Measurements from ENCODE around the gene SLC1A7. TPM values are rescaled to one million over a fixed set of nuclear protein-coding genes. Genes with fewer than 3 reads are reported as not detected.
A peak's percentile ranks its signal among the peaks of the same experiment; 100 is the strongest.

The SLC1A7 gene
- total RNA-seq, 2 experiments from 2014 or later, result not detected

DNA sequence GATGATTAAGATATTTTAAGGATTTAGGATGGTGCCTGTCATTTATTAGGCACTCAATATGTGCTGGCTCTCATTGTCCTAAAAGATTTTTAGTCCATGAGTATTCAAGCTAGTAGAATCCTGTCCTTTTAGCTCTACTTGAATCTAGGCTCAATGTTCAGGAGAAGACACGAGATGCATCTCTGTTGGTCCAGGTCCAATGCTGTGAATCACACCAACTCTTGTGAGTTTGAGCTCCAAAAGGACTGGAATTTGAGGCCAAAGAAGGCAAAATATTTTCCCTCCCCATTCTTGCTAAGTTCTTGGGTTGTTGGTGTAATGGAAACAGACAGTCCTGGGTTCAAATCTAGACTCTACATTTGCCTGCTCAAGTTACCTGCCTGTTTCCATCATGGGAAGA lies 81.9 kb downstream of the SLC1A7 start:
- DNase-seq, result no peak
- intact Hi-C loops (cut with DNase I, micrococcal nuclease), result loop anchor here in 1 of 2 experiments (10.0 kb wide), 1 partner anchor 124 kb away; no protein-coding TSS in a partner anchor
- ChIA-PET POLR2A (interaction anchor here (0.8 kb wide), 1 partner anchor 46 kb away, joined by 3 read pairs; no protein-coding TSS in a partner anchor), CTCF (interaction anchor here (0.6 kb wide), 1 partner anchor 95 kb away, joined by 4 read pairs; no protein-coding TSS in a partner anchor)
- H3K27ac Mint-ChIP-seq, result no peak overlapping the region
- H3K4me1 Mint-ChIP-seq, result peaks cover 4% of the 10 kb centered on the region
- ATAC-seq, result no peak
- H3K27me3 Mint-ChIP-seq, result peaks cover 33% of the 10 kb centered on the region
- H3K4me3 Mint-ChIP-seq, result no peak overlapping the region
- H3K9me3 Mint-ChIP-seq (ENCODE audit: low read depth), result no peaks in the 10 kb centered on the region
- no peaks in the 10 kb centered on the region for H3K36me3 Mint-ChIP-seq (ENCODE audit: low read depth)

DNA sequence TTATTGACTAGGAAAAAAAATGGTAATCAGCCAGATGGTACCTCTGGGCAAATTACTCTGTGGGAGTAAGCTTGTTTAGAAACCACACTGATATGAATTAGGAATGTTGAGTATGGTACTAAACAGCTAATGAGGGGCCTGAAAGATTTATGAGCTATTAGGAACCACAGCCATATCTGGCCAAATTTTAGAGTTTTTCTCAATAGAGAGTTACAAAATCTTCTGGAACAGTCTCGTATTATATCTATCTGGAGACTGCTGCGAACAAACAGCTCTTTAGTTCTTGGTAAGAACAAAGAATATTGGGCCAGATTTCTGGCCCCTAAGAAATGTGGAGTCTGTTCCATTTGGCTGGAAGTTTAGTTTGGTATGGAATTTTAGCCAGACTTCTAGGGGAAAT lies 85.3 kb downstream of the SLC1A7 start:
- Mint-ChIP-seq H3K36me3 (ENCODE audit: low read depth) (peaks cover 11% of the 10 kb centered on the region), H3K4me1 (no peaks in the 10 kb centered on the region), H3K4me3 (no peak overlapping the region), H3K27me3 (peaks cover 16% of the 10 kb centered on the region), H3K9me3 (ENCODE audit: low read depth) (no peaks in the 10 kb centered on the region), H3K27ac (no peak overlapping the region)
- ChIA-PET POLR2A (no interaction called here), CTCF (interaction anchor here (0.6 to 0.7 kb wide), 2 partner anchors 445 to 1406 kb away, joined by 3 read pairs; no protein-coding TSS in a partner anchor)
- no peak for DNase-seq
- intact Hi-C loops (cut with DNase I, micrococcal nuclease), result no loop called here
- no peak for ATAC-seq

DNA sequence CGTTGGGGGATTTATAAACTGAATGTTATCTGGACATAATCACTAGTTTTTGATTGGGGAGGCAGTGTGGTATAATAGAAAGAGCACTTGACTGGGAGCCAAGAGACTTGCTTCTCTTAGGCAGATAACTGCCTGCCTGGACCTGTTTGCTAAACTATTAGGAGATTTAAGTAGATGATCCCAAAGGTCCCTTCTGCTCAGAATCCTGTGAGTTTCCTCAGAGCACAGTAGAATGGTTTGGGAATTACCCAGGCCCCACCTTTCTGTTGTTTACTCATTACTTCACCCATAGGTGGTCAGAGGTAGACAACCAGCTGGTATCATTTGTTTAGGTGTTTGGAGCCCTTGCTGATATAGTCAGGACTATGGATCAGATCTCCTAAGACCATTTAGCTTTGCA lies 90.8 kb downstream of the SLC1A7 start:
- POLR2A ChIA-PET, result no interaction called here
- intact Hi-C loops (cut with DNase I, micrococcal nuclease), result no loop called here
- H3K36me3 Mint-ChIP-seq (ENCODE audit: low read depth), result peaks cover 25% of the 10 kb centered on the region
- CTCF ChIA-PET, result interaction anchor here (1.0 kb wide), 1 partner anchor 37 kb away, joined by 3 read pairs; no protein-coding TSS in a partner anchor
- no peak for DNase-seq
- peaks cover 10% of the 10 kb centered on the region for H3K4me1 Mint-ChIP-seq
- no peak for ATAC-seq
- no peaks in the 10 kb centered on the region for H3K27me3 Mint-ChIP-seq
- no peak overlapping the region for H3K27ac Mint-ChIP-seq
- H3K4me3 Mint-ChIP-seq, result no peak overlapping the region
- H3K9me3 Mint-ChIP-seq (ENCODE audit: low read depth), result no peaks in the 10 kb centered on the region

DNA sequence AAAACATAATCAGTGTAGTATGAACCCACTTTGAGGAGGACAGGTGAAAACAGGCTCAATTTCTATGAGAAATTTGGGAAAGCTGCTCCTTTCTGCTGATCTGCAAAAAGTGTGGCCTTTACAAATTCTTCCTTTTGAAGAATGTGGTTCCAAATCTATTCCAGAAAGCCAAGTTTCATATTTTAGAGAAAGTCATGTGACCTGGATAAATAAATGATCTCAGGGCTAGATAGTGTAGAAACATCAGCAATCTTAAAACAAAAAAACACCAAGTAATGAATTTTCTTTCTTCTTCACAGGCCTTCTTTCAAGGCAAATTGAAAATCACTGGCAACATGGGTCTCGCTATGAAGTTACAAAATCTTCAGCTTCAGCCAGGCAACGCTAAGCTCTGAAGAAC lies 92.1 kb downstream of the SLC1A7 start:
- Mint-ChIP-seq H3K9me3 (ENCODE audit: low read depth) (no peaks in the 10 kb centered on the region), H3K36me3 (ENCODE audit: low read depth) (peaks cover 25% of the 10 kb centered on the region), H3K4me1 (peaks cover 10% of the 10 kb centered on the region), H3K27ac (no peak overlapping the region), H3K4me3 (no peak overlapping the region), H3K27me3 (no peaks in the 10 kb centered on the region)
- intact Hi-C loops (cut with DNase I, micrococcal nuclease), result no loop called here
- POLR2A ChIA-PET, result no interaction called here
- CTCF ChIA-PET, result interaction anchor here (1.4 kb wide), 1 partner anchor 132 kb away, joined by 3 read pairs; no protein-coding TSS in a partner anchor
- no peak for ATAC-seq
- no peak for DNase-seq

DNA sequence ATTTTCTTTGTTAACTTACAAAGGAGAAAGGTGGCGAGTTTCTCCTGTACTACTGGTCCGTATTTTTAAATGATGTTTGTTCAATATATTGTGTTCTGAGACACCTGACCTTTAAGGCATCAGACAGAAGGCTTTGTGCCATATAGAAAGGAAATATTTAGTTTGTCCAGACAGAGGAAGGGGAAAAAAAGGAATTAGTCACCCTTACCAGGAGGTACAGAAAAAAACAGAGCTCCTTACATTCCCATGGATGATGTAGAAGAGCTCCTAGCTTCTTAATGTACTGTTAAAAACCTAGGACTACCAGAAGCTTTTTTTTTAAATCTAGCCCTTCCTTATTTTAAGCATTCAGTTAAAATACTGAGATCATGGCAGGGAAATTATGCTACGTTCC lies 92.9 kb downstream of the SLC1A7 start:
- ATAC-seq (no peak), DNase-seq (no peak)
- H3K27ac Mint-ChIP-seq, result no peak overlapping the region
- H3K36me3 Mint-ChIP-seq (ENCODE audit: low read depth), result peaks cover 24% of the 10 kb centered on the region
- H3K27me3 Mint-ChIP-seq, result no peaks in the 10 kb centered on the region
- no peak overlapping the region for H3K4me3 Mint-ChIP-seq
- intact Hi-C loops (cut with DNase I, micrococcal nuclease), result no loop called here
- no peaks in the 10 kb centered on the region for H3K9me3 Mint-ChIP-seq (ENCODE audit: low read depth)
- H3K4me1 Mint-ChIP-seq, result peaks cover 10% of the 10 kb centered on the region
- POLR2A ChIA-PET, result no interaction called here
- CTCF ChIA-PET, result interaction anchor here (1.4 kb wide), 1 partner anchor 133 kb away, joined by 3 read pairs; no protein-coding TSS in a partner anchor

DNA sequence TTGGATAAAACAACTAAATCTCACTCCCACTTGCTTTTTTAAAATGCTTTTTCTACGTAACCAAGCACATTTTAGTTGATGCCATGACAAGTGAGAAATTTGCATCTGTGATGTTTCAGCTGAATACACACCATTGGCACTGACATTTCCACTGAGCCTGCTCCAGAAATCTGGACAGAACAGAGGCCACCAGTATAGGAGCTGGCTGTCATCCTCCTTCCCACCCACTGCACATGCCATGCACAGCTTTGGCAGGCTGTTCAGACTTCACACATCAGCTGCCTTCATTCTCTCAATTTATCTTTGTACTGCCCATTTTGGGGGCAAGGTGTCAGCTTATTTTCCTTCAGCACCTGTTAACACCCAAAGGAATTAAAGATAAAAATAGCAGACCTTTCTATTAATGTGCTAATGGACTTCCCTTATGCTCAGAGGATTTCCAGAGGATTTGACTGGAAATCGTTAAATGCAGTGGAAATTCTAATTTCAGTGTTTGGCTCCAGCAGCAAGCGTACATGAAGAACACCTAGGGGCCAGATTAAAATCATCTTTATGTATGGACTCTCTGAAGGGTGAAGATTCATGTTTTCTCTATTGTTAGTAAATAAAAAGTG lies 93.4 kb downstream of the SLC1A7 start:
- peaks cover 22% of the 10 kb centered on the region for H3K36me3 Mint-ChIP-seq (ENCODE audit: low read depth)
- intact Hi-C loops (cut with DNase I, micrococcal nuclease), result no loop called here
- peaks cover 10% of the 10 kb centered on the region for H3K4me1 Mint-ChIP-seq
- H3K4me3 Mint-ChIP-seq, result no peak overlapping the region
- no peak for ATAC-seq
- ChIA-PET CTCF (interaction anchor here (1.4 kb wide), 1 partner anchor 10 kb away, joined by 3 read pairs; no protein-coding TSS in a partner anchor), POLR2A (interaction anchor here (0.7 kb wide), 1 partner anchor 45 kb away, joined by 3 read pairs; no protein-coding TSS in a partner anchor)
- DNase-seq, result no peak
- no peaks in the 10 kb centered on the region for H3K9me3 Mint-ChIP-seq (ENCODE audit: low read depth)
- no peaks in the 10 kb centered on the region for H3K27me3 Mint-ChIP-seq
- H3K27ac Mint-ChIP-seq, result no peak overlapping the region

DNA sequence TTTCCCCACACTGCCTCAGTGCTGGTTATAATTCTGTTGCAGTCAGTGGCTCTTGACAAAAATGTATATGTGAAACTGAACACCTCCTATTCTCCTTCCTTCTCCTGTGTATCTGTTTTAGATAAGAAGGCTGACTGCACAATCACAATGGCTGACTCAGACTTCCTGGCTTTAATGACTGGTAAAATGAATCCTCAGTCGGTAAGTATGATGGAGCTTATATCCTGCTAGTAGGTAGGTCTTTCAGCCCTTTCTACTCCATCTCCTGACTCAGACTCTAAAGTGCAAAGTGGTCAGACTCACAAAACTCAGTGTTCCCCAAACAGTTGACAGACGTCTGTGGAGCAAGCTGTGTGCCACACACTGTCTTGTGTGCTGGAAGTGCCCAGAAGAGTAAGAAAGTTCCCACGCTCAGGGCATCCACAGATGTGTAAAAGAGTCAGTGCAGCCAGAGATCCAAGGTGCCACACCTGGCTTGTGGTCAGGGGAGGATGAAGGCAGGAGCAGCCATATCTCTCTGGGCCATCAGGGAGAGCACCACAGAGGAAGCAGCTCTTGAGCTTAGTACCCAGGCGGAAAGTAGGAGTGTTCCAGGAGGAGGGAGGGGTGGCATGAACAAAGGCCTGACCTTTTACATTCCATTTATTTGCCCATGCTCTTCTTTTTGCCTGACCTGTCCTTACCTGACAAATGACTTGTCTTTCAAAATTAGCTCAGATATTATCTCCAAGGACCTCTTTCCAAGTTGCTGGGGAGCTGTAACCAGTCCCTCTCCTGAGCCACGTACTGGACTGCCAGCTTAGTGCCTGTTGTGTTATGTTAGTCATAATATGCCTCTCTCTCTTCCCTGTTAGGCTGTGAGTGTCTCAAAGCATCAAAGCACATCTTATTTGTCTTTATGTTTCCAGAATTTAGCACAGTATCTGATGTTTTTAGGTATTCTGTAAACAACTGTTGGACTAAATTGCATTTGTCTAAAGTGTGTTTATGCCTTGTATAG lies 94.4 kb downstream of the SLC1A7 start:
- H3K36me3 Mint-ChIP-seq (ENCODE audit: low read depth), result peaks cover 18% of the 10 kb centered on the region
- peak overlapping the region; percentile 65 for H3K27ac Mint-ChIP-seq
- intact Hi-C loops (cut with DNase I, micrococcal nuclease), result no loop called here
- H3K4me1 Mint-ChIP-seq, result peaks cover 10% of the 10 kb centered on the region
- no peak overlapping the region for H3K4me3 Mint-ChIP-seq
- no peaks in the 10 kb centered on the region for H3K9me3 Mint-ChIP-seq (ENCODE audit: low read depth)
- CTCF ChIA-PET, result interaction anchor here (0.5 to 1.4 kb wide), 2 partner anchors 11 to 45 kb away, joined by 3 to 5 read pairs; no protein-coding TSS in a partner anchor
- peak; percentile 98 for ATAC-seq
- H3K27me3 Mint-ChIP-seq, result no peaks in the 10 kb centered on the region
- peak; percentile 33 for DNase-seq
- POLR2A ChIA-PET, result interaction anchor here (0.5 to 0.6 kb wide), 2 partner anchors 13 to 17 kb away, joined by 3 to 4 read pairs; no protein-coding TSS in a partner anchor

DNA sequence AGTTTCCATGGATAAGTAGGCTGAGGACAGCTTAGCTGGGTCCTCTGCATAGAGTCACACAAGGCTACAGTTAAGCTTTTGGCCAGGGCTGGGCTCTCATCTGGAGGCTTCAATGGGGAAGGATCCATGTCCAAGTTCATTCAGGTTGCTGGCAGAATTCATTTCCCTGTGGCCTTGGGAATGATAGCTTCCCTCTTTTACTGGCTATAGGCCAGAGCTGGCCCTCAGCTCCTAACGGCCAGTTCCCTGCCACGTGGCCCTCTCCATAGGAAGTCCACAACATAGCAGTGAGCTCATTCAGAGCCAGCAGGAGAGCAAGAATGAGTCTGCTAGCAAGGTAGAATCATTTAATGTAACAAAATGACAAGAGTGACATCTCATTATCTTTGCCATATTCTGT lies 95.5 kb downstream of the SLC1A7 start:
- H3K36me3 Mint-ChIP-seq (ENCODE audit: low read depth), result peaks cover 16% of the 10 kb centered on the region
- POLR2A ChIA-PET, result no interaction called here
- CTCF ChIA-PET, result interaction anchor here (0.7 kb wide), 1 partner anchor 446 kb away, joined by 3 read pairs; no protein-coding TSS in a partner anchor
- H3K9me3 Mint-ChIP-seq (ENCODE audit: low read depth), result no peaks in the 10 kb centered on the region
- peak overlapping the region; percentile 58 for H3K27ac Mint-ChIP-seq
- intact Hi-C loops (cut with DNase I, micrococcal nuclease), result no loop called here
- no peaks in the 10 kb centered on the region for H3K27me3 Mint-ChIP-seq
- DNase-seq, result no peak
- no peak for ATAC-seq
- H3K4me3 Mint-ChIP-seq, result no peak overlapping the region
- peaks cover 10% of the 10 kb centered on the region for H3K4me1 Mint-ChIP-seq

DNA sequence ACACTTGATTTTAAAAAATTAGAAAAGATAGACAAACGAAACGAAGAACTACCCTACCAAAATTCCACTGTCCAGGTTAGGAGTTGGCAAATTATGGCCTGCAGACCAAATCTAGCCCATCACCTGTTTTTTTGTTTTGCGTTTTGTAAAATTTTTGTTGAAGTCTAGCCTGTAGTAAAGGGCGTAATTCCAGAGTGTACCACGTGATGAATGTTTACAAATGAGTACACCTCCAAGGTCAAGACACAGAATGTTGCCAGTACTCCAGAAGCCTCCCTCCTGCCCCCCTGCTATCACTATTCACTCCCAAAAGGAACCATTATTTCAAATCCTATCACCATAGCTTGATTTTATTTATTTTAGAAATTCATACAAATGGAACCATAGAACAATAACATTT lies 97.5 kb downstream of the SLC1A7 start:
- CTCF ChIA-PET, result no interaction called here
- H3K9me3 Mint-ChIP-seq (ENCODE audit: low read depth), result no peaks in the 10 kb centered on the region
- DNase-seq (no peak), ATAC-seq (no peak)
- H3K4me1 Mint-ChIP-seq, result peaks cover 10% of the 10 kb centered on the region
- H3K36me3 Mint-ChIP-seq (ENCODE audit: low read depth), result peaks cover 15% of the 10 kb centered on the region
- no peaks in the 10 kb centered on the region for H3K27me3 Mint-ChIP-seq
- POLR2A ChIA-PET, result no interaction called here
- no peak overlapping the region for H3K27ac Mint-ChIP-seq
- H3K4me3 Mint-ChIP-seq, result no peak overlapping the region
- intact Hi-C loops (cut with DNase I, micrococcal nuclease), result no loop called here

DNA sequence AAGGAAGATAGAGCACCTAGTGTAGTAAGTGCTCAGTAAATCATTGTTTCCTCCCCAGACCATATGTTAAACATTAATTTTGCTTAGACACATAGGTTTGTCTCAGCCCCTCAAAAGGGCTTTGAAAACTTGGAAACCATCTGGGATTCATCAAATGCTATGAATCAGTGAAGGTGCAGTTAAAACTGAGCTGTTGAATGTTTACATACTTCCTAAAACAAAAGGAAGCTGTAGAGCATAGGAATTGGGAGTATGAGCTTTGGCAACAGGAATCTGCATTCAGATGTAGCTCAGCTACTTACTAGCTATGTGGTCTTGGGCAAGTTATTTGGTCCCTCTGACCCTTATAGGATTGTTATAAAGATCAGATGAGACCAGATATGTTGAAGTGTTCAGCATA lies 99.2 kb downstream of the SLC1A7 start:
- intact Hi-C loops (cut with DNase I, micrococcal nuclease), result no loop called here
- no peak overlapping the region for H3K27ac Mint-ChIP-seq
- POLR2A ChIA-PET, result no interaction called here
- CTCF ChIA-PET, result no interaction called here
- H3K36me3 Mint-ChIP-seq (ENCODE audit: low read depth), result peaks cover 17% of the 10 kb centered on the region
- ATAC-seq (no peak), DNase-seq (no peak)
- no peak overlapping the region for H3K4me3 Mint-ChIP-seq
- no peaks in the 10 kb centered on the region for H3K9me3 Mint-ChIP-seq (ENCODE audit: low read depth)
- no peaks in the 10 kb centered on the region for H3K27me3 Mint-ChIP-seq
- peaks cover 8% of the 10 kb centered on the region for H3K4me1 Mint-ChIP-seq

DNA sequence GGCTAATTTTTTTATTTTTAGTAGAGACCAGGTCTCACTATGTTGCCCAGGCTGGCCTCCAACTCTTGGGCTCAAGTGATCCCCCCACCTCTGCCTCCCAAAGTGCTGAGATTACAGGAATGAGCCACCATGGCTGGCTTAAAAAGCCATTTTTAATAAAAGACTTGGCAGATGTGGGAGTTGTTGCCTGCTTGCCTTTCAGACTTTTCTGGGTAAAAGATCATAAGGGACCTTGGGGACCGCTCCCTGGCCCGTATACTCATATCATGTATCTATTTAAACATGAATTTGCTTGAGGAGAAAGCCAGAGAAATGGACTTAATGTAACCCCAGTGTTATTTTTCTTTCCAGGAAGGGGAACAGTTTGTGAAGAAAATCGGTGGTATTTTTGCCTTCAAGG lies 103.9 kb downstream of the SLC1A7 start:
- Mint-ChIP-seq H3K4me3 (no peak overlapping the region), H3K4me1 (no peaks in the 10 kb centered on the region), H3K27me3 (no peaks in the 10 kb centered on the region), H3K9me3 (ENCODE audit: low read depth) (no peaks in the 10 kb centered on the region), H3K36me3 (ENCODE audit: low read depth) (peaks cover 13% of the 10 kb centered on the region), H3K27ac (no peak overlapping the region)
- ChIA-PET CTCF (interaction anchor here (0.6 kb wide), 1 partner anchor 290 kb away, joined by 3 read pairs; no protein-coding TSS in a partner anchor), POLR2A (no interaction called here)
- no peak for DNase-seq
- intact Hi-C loops (cut with DNase I, micrococcal nuclease), result no loop called here
- ATAC-seq, result no peak
